Ascending aorta (tissue), 2 donors: ENCODE results near the gene RBPJ. TPM values are rescaled to one million over a fixed set of nuclear protein-coding genes. Genes with fewer than 3 reads are reported as not detected.

Experiments
- DNase-seq, 2 donors: peaks; one replicate each; pipeline ENCODE4 v3.0.0-alpha.2; 2019; ENCODE audit warnings: low spot score in 2 of 2
- H3K27ac ChIP-seq, 2 donors: fragments of 200-600 bp; sonication (generic); one replicate each; pipeline ENCODE4 v1.5.1; 2016 to 2017; ENCODE audit warnings: mild to moderate bottlenecking in 1 of 2
- H3K27me3 ChIP-seq: fragments of 200-600 bp; sonication (generic); one replicate; pipeline ENCODE4 v1.5.1; 2017
- H3K36me3 ChIP-seq, 2 donors: fragments of 200-600 bp; sonication (generic); one replicate each; pipeline ENCODE4 v1.5.1; 2016
- H3K4me1 ChIP-seq, 2 donors: fragments of 200-600 bp; sonication (generic); one replicate each; pipeline ENCODE4 v1.5.1; 2016 to 2017; ENCODE audit warnings: mild to moderate bottlenecking in 1 of 2
- H3K4me3 ChIP-seq, 2 donors: fragments of 200-600 bp; sonication (generic); one replicate each; pipeline ENCODE4 v1.5.1; 2016 to 2017; ENCODE audit warnings: mild to moderate bottlenecking in 1 of 2
- H3K9me3 ChIP-seq, 2 donors: fragments of 200-600 bp; sonication (generic); one replicate each; pipeline ENCODE4 v1.5.1; 2016
- CTCF ChIP-seq, 3 experiments: fragments of 200-600 bp in 2 of 3; fragments of 450-650 bp in 1 of 3; sonication (generic) in 2 of 3; IDR thresholded peaks; one replicate each; pipeline ENCODE4 v1.5.1; 2016 to 2019; ENCODE audit warnings: antibody characterized with exemption in 3 of 3, mild to moderate bottlenecking in 1 of 3, moderate library complexity in 1 of 3
- intact Hi-C: fragments of 100-400 bp; cut with DNase I; formaldehyde crosslinking; loops from one replicate; pipeline ENCODE4 v1.15.1; 2023
- total RNA-seq: library from RNA; depleted of rRNA; stranded (reverse); fragments of >200 nt; gene quantifications from one replicate; pipeline ENCODE4 v1.1.0, GENCODE V29; 2016

The RBPJ gene
- total RNA-seq, 1 donor from 2014 or later, result 17.6 TPM

DNA sequence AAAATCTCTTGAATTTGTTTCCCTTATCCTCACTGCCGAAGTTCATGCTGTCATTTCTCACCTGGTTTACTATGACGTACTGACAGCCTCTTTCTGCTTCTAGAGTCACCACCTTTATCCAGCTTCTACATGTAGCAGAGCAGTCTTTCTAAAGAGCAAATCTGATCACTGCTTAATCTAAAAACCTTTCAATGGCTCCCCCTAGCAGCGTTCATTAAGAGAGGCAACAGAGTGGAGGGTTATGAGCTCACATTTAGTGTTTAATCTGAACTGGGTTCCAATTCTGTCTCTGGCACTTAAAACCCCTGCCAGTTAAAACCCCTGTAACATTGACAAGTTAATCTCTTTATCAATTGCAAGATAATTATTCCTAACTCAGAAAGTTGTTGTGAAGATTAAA lies 4.4 kb downstream of the RBPJ start:
- Histone ChIP-seq H3K9me3 (no peaks in the 10 kb centered on the region), H3K4me3 (no peak overlapping the region), H3K36me3 (no peaks in the 10 kb centered on the region), H3K27me3 (no peaks in the 10 kb centered on the region), H3K27ac (no peak overlapping the region), H3K4me1 (peaks cover 0 to 25% of the 10 kb centered on the region in 2 donors)
- no peak for TF ChIP-seq CTCF (IDR thresholded peaks at IDR 0.05)
- no peak for DNase-seq
- intact Hi-C loops, result loop anchor here (10.0 kb wide), 1 partner anchor 680 kb away; no protein-coding TSS in a partner anchor

GRCh38 chr4:26326791-26327190 lies 6.0 kb downstream of the RBPJ start:
- Histone ChIP-seq H3K9me3 (no peaks in the 10 kb centered on the region), H3K36me3 (no peaks in the 10 kb centered on the region), H3K4me1 (peaks cover 0 to 21% of the 10 kb centered on the region in 2 donors), H3K27ac (no peak overlapping the region), H3K4me3 (no peak overlapping the region), H3K27me3 (no peaks in the 10 kb centered on the region)
- intact Hi-C loops, result loop anchor here (10.0 kb wide), 1 partner anchor 678 kb away; no protein-coding TSS in a partner anchor
- no peak for DNase-seq
- no peak for TF ChIP-seq CTCF (IDR thresholded peaks at IDR 0.05)

DNA sequence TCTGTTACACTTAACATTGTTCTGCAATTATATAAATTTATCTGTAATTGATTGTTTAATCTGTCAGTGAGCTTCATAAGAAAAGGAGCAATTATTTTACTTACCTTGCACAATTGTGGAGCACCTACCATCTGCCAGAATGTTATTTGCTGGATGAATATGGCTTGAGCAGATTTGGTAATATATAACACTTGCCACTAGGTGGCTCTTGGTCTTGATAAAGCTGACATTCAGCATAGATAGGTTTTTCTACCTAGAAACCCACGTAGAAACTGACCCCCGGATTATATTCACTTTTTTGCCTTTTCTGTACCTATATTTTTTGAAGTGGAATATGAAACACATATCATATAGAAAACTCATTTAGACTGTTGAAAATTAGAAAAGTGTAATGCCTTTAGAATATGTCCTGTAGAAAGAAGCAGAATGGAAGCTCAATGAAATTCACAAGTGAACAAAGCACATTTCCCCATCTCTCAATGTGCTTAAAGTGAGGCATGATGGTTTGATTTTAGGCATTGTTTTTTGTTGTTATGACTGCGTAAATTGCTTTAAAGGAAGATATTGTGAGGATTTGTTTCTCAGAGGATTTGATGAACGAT lies 9.5 kb downstream of the RBPJ start:
- intact Hi-C loops, result loop anchor here (2.0 kb wide), 1 partner anchor 81 kb away; no protein-coding TSS in a partner anchor
- Histone ChIP-seq H3K27ac (no peak overlapping the region), H3K4me1 (peaks cover 0 to 2% of the 10 kb centered on the region in 2 donors), H3K9me3 (no peaks in the 10 kb centered on the region), H3K27me3 (no peaks in the 10 kb centered on the region), H3K4me3 (no peak overlapping the region), H3K36me3 (no peaks in the 10 kb centered on the region)
- DNase-seq, result no peak
- peak; percentile 44 to 70 (median 53) for TF ChIP-seq CTCF (IDR thresholded peaks at IDR 0.05)

GRCh38 chr4:26330946-26331345 lies 10.1 kb downstream of the RBPJ start:
- no peak for TF ChIP-seq CTCF (IDR thresholded peaks at IDR 0.05)
- H3K9me3 ChIP-seq, result no peaks in the 10 kb centered on the region
- H3K27ac ChIP-seq, result no peak overlapping the region
- intact Hi-C loops, result loop anchor here (2.0 kb wide), 1 partner anchor 80 kb away; no protein-coding TSS in a partner anchor
- no peaks in the 10 kb centered on the region for H3K27me3 ChIP-seq
- H3K4me1 ChIP-seq, result peaks cover 0 to 2% of the 10 kb centered on the region in 2 donors
- no peak for DNase-seq
- H3K36me3 ChIP-seq, result no peaks in the 10 kb centered on the region
- H3K4me3 ChIP-seq, result no peak overlapping the region

GRCh38 chr4:26331380-26331950 lies 10.7 kb downstream of the RBPJ start:
- Histone ChIP-seq H3K4me3 (no peak overlapping the region), H3K9me3 (no peaks in the 10 kb centered on the region), H3K4me1 (peaks cover 0 to 2% of the 10 kb centered on the region in 2 donors), H3K27me3 (no peaks in the 10 kb centered on the region), H3K27ac (no peak overlapping the region), H3K36me3 (no peaks in the 10 kb centered on the region)
- no peak for TF ChIP-seq CTCF (IDR thresholded peaks at IDR 0.05)
- intact Hi-C loops, result loop anchor here (2.0 kb wide), 1 partner anchor 79 kb away; no protein-coding TSS in a partner anchor
- DNase-seq, result no peak
